Stomach (tissue), 4 donors: Measurements from ENCODE around the gene ZNF438.

Experiments used
- CTCF ChIP-seq, 7 experiments: fragments of 450-650 bp in 4 of 7; fragments of 200-600 bp in 3 of 7; sonication (generic) in 3 of 7; IDR thresholded peaks; one replicate each; pipeline ENCODE4 v1.5.1; 2016 to 2019; ENCODE audit warnings: antibody characterized with exemption in 7 of 7, control low read depth in 2 of 7, mild to moderate bottlenecking in 1 of 7
- POLR2A ChIP-seq, 4 donors: fragments of 450-650 bp; IDR thresholded peaks; one replicate each; pipeline ENCODE4 v1.6.1; 2016; ENCODE audit warnings: antibody characterized with exemption in 4 of 4, control low read depth in 2 of 4, mild to moderate bottlenecking in 1 of 4, moderate library complexity in 1 of 4
- POLR2AphosphoS5 ChIP-seq, 3 donors: sonication (generic); formaldehyde crosslinking; IDR thresholded peaks; one replicate each; pipeline ENCODE4 v1.6.1; 2016; ENCODE audit warnings: antibody characterized with exemption in 3 of 3

GRCh38 chr10:30877111-30877510, 154.6 kb downstream of the ZNF438 start:
- TF ChIP-seq CTCF (IDR thresholded peaks at IDR 0.05) (no peak), POLR2A (IDR thresholded peaks at IDR 0.05) (no peak), POLR2AphosphoS5 (IDR thresholded peaks at IDR 0.05) (no peak)
